GM12878 (cell line): ENCODE measurements around the gene CCDC88C. TPM values are rescaled to one million over a fixed set of nuclear protein-coding genes. Genes with fewer than 3 reads are reported as not detected.

Experiments used
- ATAC-seq: fragments of 200-7000 bp; cut with Tn5 transposase; 3 replicates; pipeline ENCODE4 v1.9.1; 2020; ENCODE audit warnings: mild to moderate bottlenecking, moderate library complexity
- BruUV-seq: library from RNA; stranded (reverse); fragments of 400-500 nt; replicated peaks from 2 replicates; lab custom pipeline; 2021; lab: Mats Ljungman, UMichigan
- CTCF ChIA-PET: fragments of 300-600 bp; sonication (Branson Sonifier 250); formaldehyde crosslinking; extraction: SDS; loops from one replicate; lab custom pipeline; 2021; ENCODE audit warnings: inconsistent platforms; lab: Yijun Ruan, JAX
- POLR2A ChIA-PET: fragments of 350-600 bp; formaldehyde crosslinking; extraction: SDS; loops from one replicate; lab custom pipeline; 2021; ENCODE audit warnings: inconsistent platforms; lab: Charles Lee
- RAD21 ChIA-PET: fragments of 300-600 bp; sonication (Branson Sonifier 250); formaldehyde crosslinking; loops from one replicate; lab custom pipeline; 2023; ENCODE audit warnings: antibody characterized with exemption; ENCODE audit not compliant: unreplicated experiment; lab: Charles Lee
- SMC1A ChIA-PET: fragments of 300-600 bp; sonication (Branson Sonifier 250); formaldehyde crosslinking; loops from one replicate; lab custom pipeline; 2023; ENCODE audit not compliant: unreplicated experiment, uncharacterized antibody; lab: Charles Lee
- DNase-seq: peaks from one replicate; pipeline ENCODE4 v3.0.0-alpha.2; 2011; ENCODE audit warnings: low read depth, low spot score
- FAIRE-seq: peaks from 3 replicates; lab custom pipeline; 2011; peaks lifted over from hg19 to GRCh38; lab: Jason Lieb, UNC
- H2AFZ ChIP-seq: 2 replicates; pipeline ENCODE4 v1.6.0; 2011; ENCODE audit warnings: low read depth, low read length, control low read depth; ENCODE audit not compliant: control insufficient read depth
- H3K27ac ChIP-seq: 2 replicates; pipeline ENCODE4 v1.5.1; 2011; ENCODE audit warnings: control low read depth; ENCODE audit not compliant: control insufficient read depth, insufficient read depth
- H3K27me3 ChIP-seq, 2 experiments: replicated peaks in 1 of 2; 2 replicates each; pipeline versions ENCODE4 v1.6.0 to v1.6.1; 2011; ENCODE audit warnings: low read length in 1 of 2; ENCODE audit not compliant: control insufficient read depth in 2 of 2, insufficient read depth in 2 of 2
- H3K36me3 ChIP-seq, 2 experiments: 2 replicates each; pipeline ENCODE4 v1.5.1; 2011; ENCODE audit warnings: low read length in 1 of 2; ENCODE audit not compliant: control insufficient read depth in 2 of 2, insufficient read depth in 2 of 2
- H3K4me1 ChIP-seq: 2 replicates; pipeline ENCODE4 v1.6.1; 2011; ENCODE audit warnings: mild to moderate bottlenecking, low read length, moderate library complexity, mixed read lengths; ENCODE audit not compliant: control insufficient read depth, insufficient read depth
- H3K4me2 ChIP-seq: 2 replicates; pipeline ENCODE4 v1.6.0; 2011; ENCODE audit warnings: control low read depth; ENCODE audit not compliant: control insufficient read depth, insufficient read depth
- H3K4me3 ChIP-seq: fragments of 200-600 bp; sonication (generic); 2 replicates; pipeline ENCODE4 v1.5.1; 2016
- H3K79me2 ChIP-seq: 2 replicates; pipeline ENCODE4 v1.6.0; 2011; ENCODE audit warnings: low read length; ENCODE audit not compliant: control insufficient read depth, insufficient read depth
- H3K9ac ChIP-seq: 2 replicates; pipeline ENCODE4 v1.8.0; 2011; ENCODE audit warnings: low read length, control low read depth, mixed read lengths; ENCODE audit not compliant: control insufficient read depth, insufficient read depth
- H3K9me3 ChIP-seq: replicated peaks from 3 replicates; pipeline ENCODE4 v1.5.1; 2011; ENCODE audit warnings: mild to moderate bottlenecking, low read length; ENCODE audit not compliant: control insufficient read depth, insufficient read depth
- H4K20me1 ChIP-seq: 2 replicates; pipeline ENCODE4 v1.6.0; 2011; ENCODE audit not compliant: control insufficient read depth, insufficient read depth
- CBX3 ChIP-seq: fragments of 200-600 bp; sonication (generic); IDR thresholded peaks from 2 replicates; pipeline ENCODE4 v1.6.1; 2016; ENCODE audit warnings: low read depth, borderline replicate concordance
- CREM ChIP-seq: IDR thresholded peaks from 2 replicates; pipeline ENCODE4 v1.6.1; 2014; ENCODE audit warnings: antibody characterized with exemption, low read depth
- DPF2 ChIP-seq: fragments of 450-650 bp; IDR thresholded peaks from 2 replicates; pipeline ENCODE4 v1.6.1; 2017; ENCODE audit warnings: mild to moderate bottlenecking
- EP300 ChIP-seq, 2 experiments: fragments of 150-350 bp in 1 of 2; IDR thresholded peaks; 2 replicates each; pipeline ENCODE4 v1.6.1; 2011 to 2012; ENCODE audit warnings: low read depth in 2 of 2, low read length in 2 of 2, borderline replicate concordance in 1 of 2, improper control_type of control experiment in 1 of 2, inconsistent platforms in 1 of 2; ENCODE audit not compliant: control insufficient read depth in 1 of 2
- GABPA ChIP-seq: IDR thresholded peaks from 2 replicates; pipeline ENCODE4 v1.6.1; 2014; ENCODE audit warnings: antibody characterized with exemption, low read depth, mild to moderate bottlenecking, inconsistent platforms
- GATAD2B ChIP-seq: fragments of 450-650 bp; conservative IDR thresholded peaks from 2 replicates; pipeline ENCODE4 v1.6.1; 2017; ENCODE audit warnings: low read depth, mild to moderate bottlenecking, moderate library complexity
- HSF1 ChIP-seq: fragments of 150-350 bp; IDR thresholded peaks from 2 replicates; pipeline ENCODE4 v1.6.1; 2014; ENCODE audit warnings: mild to moderate bottlenecking, low read depth, low read length
- JUND ChIP-seq: IDR thresholded peaks from 2 replicates; pipeline ENCODE4 v1.6.1; 2012; ENCODE audit warnings: low read depth, mild to moderate bottlenecking, low read length, improper control_type of control experiment, moderate library complexity
- LARP7 ChIP-seq: fragments of 450-650 bp; IDR thresholded peaks from 2 replicates; pipeline ENCODE4 v1.6.1; 2017; ENCODE audit warnings: mild to moderate bottlenecking
- MXI1 ChIP-seq: fragments of 150-350 bp; IDR thresholded peaks from 2 replicates; pipeline ENCODE4 v1.6.1; 2011; ENCODE audit warnings: low read depth, mild to moderate bottlenecking, inconsistent platforms, low read length, improper control_type of control experiment
- NR2C1 ChIP-seq: fragments of 450-650 bp; IDR thresholded peaks from 2 replicates; pipeline ENCODE4 v1.6.1; 2017; ENCODE audit warnings: antibody characterized with exemption, mild to moderate bottlenecking, moderate library complexity
- NR2C2 ChIP-seq: IDR thresholded peaks from 2 replicates; pipeline ENCODE4 v1.6.1; 2011; ENCODE audit warnings: borderline replicate concordance, low read depth; ENCODE audit not compliant: control insufficient read depth, insufficient read length
- PAX5 ChIP-seq: IDR thresholded peaks from 2 replicates; pipeline ENCODE4 v1.6.1; 2011; ENCODE audit warnings: low read depth, low read length, borderline replicate concordance
- PAX8 ChIP-seq: fragments of 450-650 bp; IDR thresholded peaks from 2 replicates; pipeline ENCODE4 v1.6.1; 2017; ENCODE audit warnings: mild to moderate bottlenecking, moderate library complexity
- RBBP5 ChIP-seq: fragments of 200-600 bp; sonication (generic); conservative IDR thresholded peaks from 2 replicates; pipeline ENCODE4 v1.6.1; 2016
- SP1 ChIP-seq: IDR thresholded peaks from one replicate; pipeline ENCODE4 v1.6.1; 2011; ENCODE audit warnings: low read depth, low read length
- TAF1 ChIP-seq: IDR thresholded peaks from 2 replicates; pipeline ENCODE4 v1.6.1; 2011; ENCODE audit warnings: mild to moderate bottlenecking, low read depth, low read length, borderline replicate concordance
- ZNF384 ChIP-seq: IDR thresholded peaks from 2 replicates; pipeline ENCODE4 v1.6.1; 2012; ENCODE audit warnings: low read depth, mild to moderate bottlenecking, low read length, improper control_type of control experiment, borderline replicate concordance
- WGBS: methylation state at CpG from one replicate; pipeline ENCODE4 v1.1.6; 2016; ENCODE audit warnings: low lambda C conversion rate; ENCODE audit not compliant: insufficient replicate concordance, insufficient coverage; ENCODE audit errors: missing lambda C conversion rate; 5-methylcytosine and 5-hydroxymethylcytosine counted together
- in situ Hi-C: fragments of 300-500 bp; cut with MboI; formaldehyde crosslinking; loops from 9 replicates; pipeline ENCODE4 v1.14.3; 2018; ENCODE audit warnings: mixed read lengths
- intact Hi-C: fragments of 100-400 bp; cut with micrococcal nuclease; formaldehyde crosslinking; loops from one replicate; pipeline ENCODE4 v1.14.2; 2022; ENCODE audit not compliant: unreplicated experiment
- polyA plus RNA-seq, 11 experiments: library from polyadenylated mRNA; depleted of rRNA in 4 of 11; unstranded in 6 of 11; stranded (reverse) in 5 of 11; fragments of >200 nt; fragmentation: Nextera tagmentation in 4 of 11; fragmentation: Illumina TruSeq in 1 of 11; extraction: Ambion mirVana in 4 of 11; extraction: Trizol in 1 of 11; gene quantifications; 1 replicate in 1 of 11; 2 replicates in 10 of 11; pipeline versions ENCODE4 v1.2.1 to v1.2.3, GENCODE V29; 2011 to 2016; ENCODE audit warnings: inconsistent platforms in 2 of 11, missing spikeins in 2 of 11, low read depth in 1 of 11
- total RNA-seq, 4 experiments: library from RNA; depleted of rRNA in 3 of 4; stranded (reverse); fragments of >200 nt in 3 of 4; fragmentation: Illumina TruSeq in 1 of 4; extraction: Trizol in 1 of 4; gene quantifications; 2 replicates each; pipeline versions ENCODE4 v1.2.1 to v1.2.3, GENCODE V29; 2013 to 2021
- TF ChIP-seq, protein P1 (sequence below): fragments of 450-650 bp; IDR thresholded peaks from 2 replicates; pipeline ENCODE4 v1.6.1; 2017; ENCODE audit warnings: borderline replicate concordance

The CCDC88C gene
- total and polyA plus RNA-seq, 10 of the 15 experiments (the other 5 are each of a cell fraction or from before 2014, with no cell fraction given): 4.0 to 79.6 (median 36.6) TPM

DNA sequence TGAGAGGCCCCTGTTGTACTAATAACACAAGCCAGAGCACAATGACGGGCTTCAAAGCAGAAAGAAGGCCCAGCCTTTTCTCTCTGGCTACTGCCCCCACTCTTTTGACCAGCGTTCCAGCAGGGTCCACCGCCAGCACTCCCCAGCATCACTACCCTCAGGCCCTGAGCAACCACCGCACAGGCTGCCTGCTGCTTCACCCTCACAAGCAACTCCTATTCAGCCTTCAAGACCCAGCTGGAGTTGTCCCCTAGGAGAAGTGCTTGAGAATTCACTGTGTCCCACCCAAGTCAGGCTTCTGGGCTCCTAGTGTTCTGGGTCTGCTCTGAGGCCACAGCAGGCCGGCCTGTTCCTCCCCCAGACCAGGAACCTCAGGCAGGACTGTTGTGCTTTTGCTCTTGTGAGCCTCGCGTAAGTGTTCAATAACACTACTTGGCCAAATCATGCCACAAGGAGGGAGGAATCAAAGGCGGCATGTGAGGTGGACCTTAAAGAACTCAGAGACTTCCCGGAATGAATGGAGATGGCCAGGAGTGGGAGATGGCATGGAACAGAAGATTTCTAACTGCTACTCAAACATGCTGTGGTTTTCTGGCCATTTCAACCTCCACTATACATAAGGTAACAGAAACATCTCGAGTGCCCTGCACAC is 89.8 kb downstream of the CCDC88C start:
- ATAC-seq (no peak), FAIRE-seq (no peak), DNase-seq (no peak)
- ChIA-PET POLR2A (no interaction called here), SMC1A (interaction anchor here (0.9 to 11.1 kb wide), 4 partner anchors 18 to 90 kb away, joined by 3 to 210 read pairs (median 7); partner anchors contain the start of gene CCDC88C), RAD21 (interaction anchor here (1.0 to 7.1 kb wide), 2 partner anchors 50 to 90 kb away, joined by 3 to 160 read pairs; partner anchors contain the start of gene CCDC88C), CTCF (interaction anchor here (1.3 to 13.6 kb wide), 4 partner anchors 16 to 92 kb away, joined by 3 to 242 read pairs (median 24); partner anchors contain the start of gene CCDC88C)
- no peak overlapping the region for H3K9ac ChIP-seq
- H3K36me3 ChIP-seq: peaks cover 32 to 49% of the 10 kb centered on the region in 2 experiments
- peaks cover 44% of the 10 kb centered on the region for H3K4me1 ChIP-seq
- WGBS: 86% methylated on average over 10 of the region's 10 CpGs
- no TSS peak for BruUV-seq
- intact Hi-C loops: loop anchor here (10.0 kb wide), 1 partner anchor 177 kb away; no protein-coding TSS in a partner anchor
- H3K27me3 ChIP-seq: no peaks in the 10 kb centered on the region
- peaks cover 16% of the 10 kb centered on the region for H3K79me2 ChIP-seq
- H4K20me1 ChIP-seq: no peaks in the 10 kb centered on the region
- H2AFZ ChIP-seq: no peak overlapping the region
- no peaks in the 10 kb centered on the region for H3K9me3 ChIP-seq
- H3K27ac ChIP-seq: no peak overlapping the region
- in situ Hi-C loops: no loop called here
- no peak overlapping the region for H3K4me2 ChIP-seq
- no peak overlapping the region for H3K4me3 ChIP-seq
- no peak for TF ChIP-seq PAX5
- TF ChIP-seq RBBP5: no peak
- no peak for TF ChIP-seq CBX3
- TF ChIP-seq EP300 (IDR thresholded peaks at IDR 0.05; ENCODE audit: borderline replicate concordance in 1 of 2, control insufficient read depth in 1 of 2, low read depth in 2 of 2, low read length in 2 of 2): no peak
- no peak for TF ChIP-seq TAF1
- no peak for TF ChIP-seq NR2C1
- TF ChIP-seq GATAD2B: no peak
- TF ChIP-seq PAX8: no peak
- TF ChIP-seq HSF1: no peak
- TF ChIP-seq ZNF384: no peak
- no peak for TF ChIP-seq GABPA
- TF ChIP-seq CREM: no peak
- TF ChIP-seq SP1: no peak
- TF ChIP-seq MXI1: no peak
- TF ChIP-seq JUND: no peak
- no peak for TF ChIP-seq NR2C2
- TF ChIP-seq DPF2: no peak
- TF ChIP-seq LARP7: no peak
- TF ChIP-seq, protein P1, sequence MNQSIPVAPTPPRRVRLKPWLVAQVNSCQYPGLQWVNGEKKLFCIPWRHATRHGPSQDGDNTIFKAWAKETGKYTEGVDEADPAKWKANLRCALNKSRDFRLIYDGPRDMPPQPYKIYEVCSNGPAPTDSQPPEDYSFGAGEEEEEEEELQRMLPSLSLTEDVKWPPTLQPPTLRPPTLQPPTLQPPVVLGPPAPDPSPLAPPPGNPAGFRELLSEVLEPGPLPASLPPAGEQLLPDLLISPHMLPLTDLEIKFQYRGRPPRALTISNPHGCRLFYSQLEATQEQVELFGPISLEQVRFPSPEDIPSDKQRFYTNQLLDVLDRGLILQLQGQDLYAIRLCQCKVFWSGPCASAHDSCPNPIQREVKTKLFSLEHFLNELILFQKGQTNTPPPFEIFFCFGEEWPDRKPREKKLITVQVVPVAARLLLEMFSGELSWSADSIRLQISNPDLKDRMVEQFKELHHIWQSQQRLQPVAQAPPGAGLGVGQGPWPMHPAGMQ: no peak
